WTC11 (cell line): Measurements from ENCODE around the gene SHLD1. TPM values are rescaled to one million over a fixed set of nuclear protein-coding genes. Genes with fewer than 3 reads are reported as not detected.

Experiments
- ATAC-seq: fragments of 200-7000 bp; cut with Tn5 transposase; 2 replicates; pipeline ENCODE4 v1.10.0; 2021; ENCODE audit warnings: mild to moderate bottlenecking, moderate library complexity
- CTCF ChIA-PET: fragments of 300-600 bp; sonication (Branson Sonifier 250); formaldehyde crosslinking; loops from one replicate; lab custom pipeline; 2021; ENCODE audit warnings: antibody characterized with exemption; lab: Charles Lee
- POLR2A ChIA-PET: fragments of 350-600 bp; sonication (Branson Sonifier 250); formaldehyde crosslinking; loops from one replicate; lab custom pipeline; 2021; ENCODE audit warnings: antibody characterized with exemption; lab: Charles Lee
- DNase-seq: peaks from one replicate; pipeline ENCODE4 v3.0.0; 2021; ENCODE audit warnings: low spot score
- H3K27ac Mint-ChIP-seq: 2 replicates; pipeline ENCODE4 v1.8.0; 2021; ENCODE audit warnings: mixed read lengths
- H3K27me3 Mint-ChIP-seq: 2 replicates; pipeline ENCODE4 v1.8.0; 2021; ENCODE audit warnings: low read depth, mild to moderate bottlenecking, moderate library complexity, mixed read lengths
- H3K36me3 Mint-ChIP-seq: 2 replicates; pipeline ENCODE4 v1.8.0; 2021; ENCODE audit warnings: mixed read lengths
- H3K4me1 Mint-ChIP-seq: 2 replicates; pipeline ENCODE4 v1.8.0; 2022; ENCODE audit warnings: mixed read lengths
- H3K4me3 Mint-ChIP-seq: 2 replicates; pipeline ENCODE4 v1.8.0; 2021; ENCODE audit warnings: mild to moderate bottlenecking, moderate library complexity, mixed read lengths
- H3K9me3 Mint-ChIP-seq: 2 replicates; pipeline ENCODE4 v1.8.0; 2021; ENCODE audit warnings: mixed read lengths
- ATF2 ChIP-seq: sonication (generic); formaldehyde crosslinking; IDR thresholded peaks from 2 replicates; pipeline ENCODE4 v1.8.1; 2022; ENCODE audit warnings: low read depth, missing genetic modification reagents, borderline replicate concordance
- CREB1 ChIP-seq: sonication (generic); formaldehyde crosslinking; IDR thresholded peaks from 2 replicates; pipeline ENCODE4 v1.8.0; 2023; ENCODE audit warnings: mild to moderate bottlenecking, missing genetic modification reagents
- E2F4 ChIP-seq: sonication (generic); formaldehyde crosslinking; IDR thresholded peaks from 2 replicates; pipeline ENCODE4 v1.8.1; 2022; ENCODE audit warnings: low read depth, mild to moderate bottlenecking, moderate library complexity, missing genetic modification reagents, borderline replicate concordance
- GABPB1 ChIP-seq: sonication (generic); formaldehyde crosslinking; IDR thresholded peaks from 2 replicates; pipeline ENCODE4 v1.8.1; 2023; ENCODE audit warnings: mild to moderate bottlenecking, missing genetic modification reagents
- NFATC4 ChIP-seq: fragments of 250-450 bp; sonication (Bioruptor Pico); IDR thresholded peaks from 2 replicates; pipeline ENCODE4 v1.9.0; 2021; ENCODE audit warnings: mild to moderate bottlenecking
- NFE2L1 ChIP-seq: sonication (generic); formaldehyde crosslinking; IDR thresholded peaks from 2 replicates; pipeline ENCODE4 v1.8.1; 2023; ENCODE audit warnings: missing genetic modification reagents
- PREB ChIP-seq: sonication (generic); formaldehyde crosslinking; IDR thresholded peaks from 2 replicates; pipeline ENCODE4 v1.8.1; 2022; ENCODE audit warnings: mild to moderate bottlenecking, missing genetic modification reagents, moderate library complexity, borderline replicate concordance
- STAT6 ChIP-seq: sonication (generic); formaldehyde crosslinking; conservative IDR thresholded peaks from 2 replicates; pipeline ENCODE4 v1.8.1; 2023; ENCODE audit warnings: mild to moderate bottlenecking, low read depth, missing genetic modification reagents, moderate library complexity
- ZNF138 ChIP-seq: sonication (generic); formaldehyde crosslinking; conservative IDR thresholded peaks from 2 replicates; pipeline ENCODE4 v1.8.1; 2022; ENCODE audit warnings: mild to moderate bottlenecking, moderate library complexity, missing genetic modification reagents
- ZNF532 ChIP-seq: fragments of 250-450 bp; sonication (Bioruptor Pico); IDR thresholded peaks from 2 replicates; pipeline ENCODE4 v1.9.0; 2021; ENCODE audit warnings: mild to moderate bottlenecking, borderline replicate concordance
- ZNF671 ChIP-seq: fragments of 250-450 bp; sonication (Bioruptor Pico); IDR thresholded peaks from 2 replicates; pipeline ENCODE4 v1.8.0; 2021; ENCODE audit warnings: mild to moderate bottlenecking
- total RNA-seq: library from RNA; stranded (reverse); gene quantifications from 3 replicates; pipeline ENCODE4 v1.2.3, GENCODE V29; 2021
- TF ChIP-seq, protein P1 (sequence below): fragments of 250-450 bp; sonication (Bioruptor Pico); conservative IDR thresholded peaks from 2 replicates; pipeline ENCODE4 v1.9.0; 2021; ENCODE audit warnings: mild to moderate bottlenecking
- TF ChIP-seq, protein P2 (sequence below): fragments of 250-450 bp; sonication (Bioruptor Pico); IDR thresholded peaks from 2 replicates; pipeline ENCODE4 v1.8.0; 2021; ENCODE audit warnings: mild to moderate bottlenecking
- TF ChIP-seq, protein P3 (sequence below): fragments of 250-450 bp; sonication (Bioruptor Pico); IDR thresholded peaks from 2 replicates; pipeline ENCODE4 v2.1.2; 2022; ENCODE audit warnings: mild to moderate bottlenecking, moderate library complexity
- TF ChIP-seq, protein P4 (sequence below): sonication (generic); formaldehyde crosslinking; conservative IDR thresholded peaks from 2 replicates; pipeline ENCODE4 v1.8.1; 2022; ENCODE audit warnings: mild to moderate bottlenecking, missing genetic modification reagents
- TF ChIP-seq, protein P5 (sequence below): sonication (generic); formaldehyde crosslinking; IDR thresholded peaks from 2 replicates; pipeline ENCODE4 v1.8.1; 2023; ENCODE audit warnings: mild to moderate bottlenecking, moderate library complexity, missing genetic modification reagents

SHLD1 gene
- total RNA-seq, 1 experiment from 2014 or later, result 4.1 TPM

GRCh38 chr20:5899444-5899843 lies 149.2 kb downstream of the SHLD1 start:
- Mint-ChIP-seq H3K4me3 (no peak overlapping the region), H3K9me3 (peaks cover 4% of the 10 kb centered on the region; the same call in 1 of the 2 replicates), H3K4me1 (no peaks in the 10 kb centered on the region), H3K27ac (no peak overlapping the region), H3K27me3 (peaks cover 17% of the 10 kb centered on the region), H3K36me3 (no peaks in the 10 kb centered on the region)
- DNase-seq, result no peak
- POLR2A ChIA-PET, result no interaction called here
- no peak for ATAC-seq
- TF ChIP-seq PREB (CRISPR knock-in tag), result no peak
- CTCF ChIA-PET, result no interaction called here

- H3K27ac Mint-ChIP-seq, result no peak overlapping the region
- POLR2A ChIA-PET, result no interaction called here
- H3K27me3 Mint-ChIP-seq, result peaks cover 13% of the 10 kb centered on the region
- DNase-seq (no peak), ATAC-seq (no peak)
- no peaks in the 10 kb centered on the region for H3K4me1 Mint-ChIP-seq
- H3K9me3 Mint-ChIP-seq, result peaks cover 4% of the 10 kb centered on the region; the same call in 1 of the 2 replicates
- CTCF ChIA-PET, result no interaction called here
- no peaks in the 10 kb centered on the region for H3K36me3 Mint-ChIP-seq
- no peak overlapping the region for H3K4me3 Mint-ChIP-seq
- TF ChIP-seq, protein P1, sequence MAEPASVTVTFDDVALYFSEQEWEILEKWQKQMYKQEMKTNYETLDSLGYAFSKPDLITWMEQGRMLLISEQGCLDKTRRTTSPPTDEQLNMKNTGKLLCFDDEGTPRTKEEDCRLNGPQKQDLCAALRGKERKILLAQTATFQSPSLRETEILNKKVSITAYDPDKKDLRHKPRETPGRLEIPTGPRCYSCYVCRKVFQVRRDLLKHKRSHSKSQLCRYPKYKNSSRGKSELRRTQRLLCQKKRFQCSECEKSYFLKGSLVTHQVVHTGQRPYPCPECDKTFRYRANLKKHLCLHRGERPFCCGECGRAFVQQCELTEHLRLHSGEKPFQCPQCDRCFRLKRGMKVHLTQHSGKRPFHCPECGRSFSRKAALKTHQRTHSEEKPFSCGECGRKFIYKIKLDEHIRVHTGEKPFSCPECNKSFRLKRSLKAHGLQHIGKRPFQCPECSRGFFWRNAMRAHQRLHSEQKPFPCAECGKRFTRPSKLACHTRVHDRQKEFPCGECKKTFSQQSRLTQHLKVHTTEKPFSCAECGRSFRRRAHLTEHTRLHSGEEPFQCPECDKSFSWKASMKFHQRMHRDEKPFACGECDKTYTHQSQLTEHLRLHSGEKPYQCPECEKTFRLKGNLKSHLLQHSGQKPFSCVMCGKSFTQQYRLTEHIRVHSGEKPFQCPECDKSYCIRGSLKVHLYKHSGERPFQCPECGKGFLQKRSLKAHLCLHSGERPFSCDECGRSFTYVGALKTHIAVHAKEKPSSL (CRISPR knock-in tag), result no peak
- no peak for TF ChIP-seq ZNF138 (CRISPR knock-in tag)
- TF ChIP-seq ATF2, result no peak
- no peak for TF ChIP-seq E2F4
- no peak for TF ChIP-seq ZNF532
- TF ChIP-seq, protein P2, sequence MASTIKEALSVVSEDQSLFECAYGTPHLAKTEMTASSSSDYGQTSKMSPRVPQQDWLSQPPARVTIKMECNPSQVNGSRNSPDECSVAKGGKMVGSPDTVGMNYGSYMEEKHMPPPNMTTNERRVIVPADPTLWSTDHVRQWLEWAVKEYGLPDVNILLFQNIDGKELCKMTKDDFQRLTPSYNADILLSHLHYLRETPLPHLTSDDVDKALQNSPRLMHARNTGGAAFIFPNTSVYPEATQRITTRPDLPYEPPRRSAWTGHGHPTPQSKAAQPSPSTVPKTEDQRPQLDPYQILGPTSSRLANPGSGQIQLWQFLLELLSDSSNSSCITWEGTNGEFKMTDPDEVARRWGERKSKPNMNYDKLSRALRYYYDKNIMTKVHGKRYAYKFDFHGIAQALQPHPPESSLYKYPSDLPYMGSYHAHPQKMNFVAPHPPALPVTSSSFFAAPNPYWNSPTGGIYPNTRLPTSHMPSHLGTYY, result no peak
- TF ChIP-seq ZNF671, result no peak
- no peak for TF ChIP-seq NFE2L1 (CRISPR knock-in tag)
- TF ChIP-seq GABPB1 (CRISPR knock-in tag), result no peak
- no peak for TF ChIP-seq CREB1 (CRISPR knock-in tag)
- TF ChIP-seq, protein P3, sequence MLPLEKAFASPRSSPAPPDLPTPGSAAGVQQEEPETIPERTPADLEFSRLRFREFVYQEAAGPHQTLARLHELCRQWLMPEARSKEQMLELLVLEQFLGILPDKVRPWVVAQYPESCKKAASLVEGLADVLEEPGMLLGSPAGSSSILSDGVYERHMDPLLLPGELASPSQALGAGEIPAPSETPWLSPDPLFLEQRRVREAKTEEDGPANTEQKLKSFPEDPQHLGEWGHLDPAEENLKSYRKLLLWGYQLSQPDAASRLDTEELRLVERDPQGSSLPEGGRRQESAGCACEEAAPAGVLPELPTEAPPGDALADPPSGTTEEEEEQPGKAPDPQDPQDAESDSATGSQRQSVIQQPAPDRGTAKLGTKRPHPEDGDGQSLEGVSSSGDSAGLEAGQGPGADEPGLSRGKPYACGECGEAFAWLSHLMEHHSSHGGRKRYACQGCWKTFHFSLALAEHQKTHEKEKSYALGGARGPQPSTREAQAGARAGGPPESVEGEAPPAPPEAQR, result no peak
- TF ChIP-seq STAT6 (CRISPR knock-in tag), result no peak
- no peak for TF ChIP-seq NFATC4 (CRISPR knock-in tag)
- TF ChIP-seq, protein P4, sequence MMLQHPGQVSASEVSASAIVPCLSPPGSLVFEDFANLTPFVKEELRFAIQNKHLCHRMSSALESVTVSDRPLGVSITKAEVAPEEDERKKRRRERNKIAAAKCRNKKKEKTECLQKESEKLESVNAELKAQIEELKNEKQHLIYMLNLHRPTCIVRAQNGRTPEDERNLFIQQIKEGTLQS (CRISPR knock-in tag), result no peak
- TF ChIP-seq, protein P5, sequence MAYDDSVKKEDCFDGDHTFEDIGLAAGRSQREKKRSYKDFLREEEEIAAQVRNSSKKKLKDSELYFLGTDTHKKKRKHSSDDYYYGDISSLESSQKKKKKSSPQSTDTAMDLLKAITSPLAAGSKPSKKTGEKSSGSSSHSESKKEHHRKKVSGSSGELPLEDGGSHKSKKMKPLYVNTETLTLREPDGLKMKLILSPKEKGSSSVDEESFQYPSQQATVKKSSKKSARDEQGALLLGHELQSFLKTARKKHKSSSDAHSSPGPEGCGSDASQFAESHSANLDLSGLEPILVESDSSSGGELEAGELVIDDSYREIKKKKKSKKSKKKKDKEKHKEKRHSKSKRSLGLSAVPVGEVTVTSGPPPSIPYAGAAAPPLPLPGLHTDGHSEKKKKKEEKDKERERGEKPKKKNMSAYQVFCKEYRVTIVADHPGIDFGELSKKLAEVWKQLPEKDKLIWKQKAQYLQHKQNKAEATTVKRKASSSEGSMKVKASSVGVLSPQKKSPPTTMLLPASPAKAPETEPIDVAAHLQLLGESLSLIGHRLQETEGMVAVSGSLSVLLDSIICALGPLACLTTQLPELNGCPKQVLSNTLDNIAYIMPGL, result no peak
Observed at GRCh38 chr20:5900908-5901307, 150.7 kb downstream of the SHLD1 start.
